ENCODE measurements around the gene PM20D1.

PM20D1 gene

GRCh38 chr1:205804605-205805004, 45.3 kb downstream of the PM20D1 start:
- peaks cover 2% of the 10 kb centered on the region; the same call in 1 of the 2 replicates for H3K36me3 ChIP-seq (ENCODE audit: insufficient read depth, low read length)
- no peak overlapping the region for H3K4me3 ChIP-seq (ENCODE audit: low read depth, low read length)
- H3K4me1 ChIP-seq (ENCODE audit: control insufficient read depth, insufficient read depth, low read length, unreplicated experiment): peaks cover 12% of the 10 kb centered on the region
- H3K79me2 ChIP-seq (ENCODE audit: control insufficient read depth, insufficient read depth, low read length, unreplicated experiment): peaks cover 26% of the 10 kb centered on the region
- H3K27me3 ChIP-seq (ENCODE audit: insufficient read depth, low read length): no peaks in the 10 kb centered on the region
- H3K27ac ChIP-seq (ENCODE audit: low read depth, low read length): no peak overlapping the region
- no peak overlapping the region for H2AFZ ChIP-seq (ENCODE audit: low read length, unreplicated experiment)

GRCh38 chr1:205803986-205804385, 45.9 kb downstream of the PM20D1 start:
- Histone ChIP-seq H3K27ac (ENCODE audit: low read depth, low read length) (no peak overlapping the region), H3K79me2 (ENCODE audit: control insufficient read depth, insufficient read depth, low read length, unreplicated experiment) (peaks cover 20% of the 10 kb centered on the region), H3K27me3 (ENCODE audit: insufficient read depth, low read length) (no peaks in the 10 kb centered on the region), H3K4me1 (ENCODE audit: control insufficient read depth, insufficient read depth, low read length, unreplicated experiment) (peaks cover 9% of the 10 kb centered on the region), H3K4me3 (ENCODE audit: low read depth, low read length) (no peak overlapping the region), H3K36me3 (ENCODE audit: insufficient read depth, low read length) (no peaks in the 10 kb centered on the region; the same call in 1 of the 2 replicates), H2AFZ (ENCODE audit: low read length, unreplicated experiment) (no peak overlapping the region)

GRCh38 chr1:205802060-205802459, 47.9 kb downstream of the PM20D1 start:
- Histone ChIP-seq H2AFZ (ENCODE audit: low read length, unreplicated experiment) (no peak overlapping the region), H3K4me1 (ENCODE audit: control insufficient read depth, insufficient read depth, low read length, unreplicated experiment) (peaks cover 9% of the 10 kb centered on the region), H3K27me3 (ENCODE audit: insufficient read depth, low read length) (no peaks in the 10 kb centered on the region), H3K27ac (ENCODE audit: low read depth, low read length) (no peak overlapping the region), H3K36me3 (ENCODE audit: insufficient read depth, low read length) (no peaks in the 10 kb centered on the region; the same call in 1 of the 2 replicates), H3K79me2 (ENCODE audit: control insufficient read depth, insufficient read depth, low read length, unreplicated experiment) (peaks cover 12% of the 10 kb centered on the region), H3K4me3 (ENCODE audit: low read depth, low read length) (no peak overlapping the region)

- no peak overlapping the region for H3K4me3 ChIP-seq (ENCODE audit: low read depth, low read length)
- no peak overlapping the region for H3K27ac ChIP-seq (ENCODE audit: low read depth, low read length)
- H3K36me3 ChIP-seq (ENCODE audit: insufficient read depth, low read length): no peaks in the 10 kb centered on the region
- H3K4me1 ChIP-seq (ENCODE audit: control insufficient read depth, insufficient read depth, low read length, unreplicated experiment): peaks cover 9% of the 10 kb centered on the region
- no peak overlapping the region for H2AFZ ChIP-seq (ENCODE audit: low read length, unreplicated experiment)
- no peaks in the 10 kb centered on the region for H3K27me3 ChIP-seq (ENCODE audit: insufficient read depth, low read length)
- peaks cover 9% of the 10 kb centered on the region for H3K79me2 ChIP-seq (ENCODE audit: control insufficient read depth, insufficient read depth, low read length, unreplicated experiment)
These were observed 48.8 kb downstream of the PM20D1 start for GRCh38 chr1:205800981-205801703.

GRCh38 chr1:205800427-205800826, 49.5 kb downstream of the PM20D1 start:
- Histone ChIP-seq H3K27ac (ENCODE audit: low read depth, low read length) (no peak overlapping the region), H3K36me3 (ENCODE audit: insufficient read depth, low read length) (no peaks in the 10 kb centered on the region), H3K4me3 (ENCODE audit: low read depth, low read length) (no peak overlapping the region), H3K27me3 (ENCODE audit: insufficient read depth, low read length) (no peaks in the 10 kb centered on the region), H2AFZ (ENCODE audit: low read length, unreplicated experiment) (no peak overlapping the region), H3K79me2 (ENCODE audit: control insufficient read depth, insufficient read depth, low read length, unreplicated experiment) (peaks cover 9% of the 10 kb centered on the region), H3K4me1 (ENCODE audit: control insufficient read depth, insufficient read depth, low read length, unreplicated experiment) (peaks cover 4% of the 10 kb centered on the region)

GRCh38 chr1:205798577-205798976, 51.4 kb downstream of the PM20D1 start:
- Histone ChIP-seq H3K27ac (ENCODE audit: low read depth, low read length) (no peak overlapping the region), H3K36me3 (ENCODE audit: insufficient read depth, low read length) (no peaks in the 10 kb centered on the region), H3K4me1 (ENCODE audit: control insufficient read depth, insufficient read depth, low read length, unreplicated experiment) (no peaks in the 10 kb centered on the region)

GRCh38 chr1:205797168-205797567, 52.8 kb downstream of the PM20D1 start:
- no peaks in the 10 kb centered on the region for H3K27me3 ChIP-seq (ENCODE audit: insufficient read depth, low read length)
- no peaks in the 10 kb centered on the region for H3K36me3 ChIP-seq (ENCODE audit: insufficient read depth, low read length)
- H3K4me3 ChIP-seq (ENCODE audit: low read depth, low read length): no peak overlapping the region
- no peak overlapping the region for H2AFZ ChIP-seq (ENCODE audit: low read length, unreplicated experiment)
- H3K79me2 ChIP-seq (ENCODE audit: control insufficient read depth, insufficient read depth, low read length, unreplicated experiment): no peaks in the 10 kb centered on the region
- H3K27ac ChIP-seq (ENCODE audit: low read depth, low read length): no peak overlapping the region
- H3K4me1 ChIP-seq (ENCODE audit: control insufficient read depth, insufficient read depth, low read length, unreplicated experiment): no peaks in the 10 kb centered on the region

More at GRCh38 chr1:205798577-205798976, 51.4 kb downstream of the PM20D1 start:
- H3K27me3 ChIP-seq (ENCODE audit: insufficient read depth, low read length): no peaks in the 10 kb centered on the region
- no peak overlapping the region for H2AFZ ChIP-seq (ENCODE audit: low read length, unreplicated experiment)
- H3K79me2 ChIP-seq (ENCODE audit: control insufficient read depth, insufficient read depth, low read length, unreplicated experiment): no peaks in the 10 kb centered on the region
- H3K4me3 ChIP-seq (ENCODE audit: low read depth, low read length): no peak overlapping the region

- Histone ChIP-seq H3K36me3 (ENCODE audit: insufficient read depth, low read length) (no peaks in the 10 kb centered on the region; the same call in 1 of the 2 replicates), H2AFZ (ENCODE audit: low read length, unreplicated experiment) (no peak overlapping the region), H3K79me2 (ENCODE audit: control insufficient read depth, insufficient read depth, low read length, unreplicated experiment) (no peaks in the 10 kb centered on the region), H3K27ac (ENCODE audit: low read depth, low read length) (no peak overlapping the region), H3K4me3 (ENCODE audit: low read depth, low read length) (no peak overlapping the region), H3K27me3 (ENCODE audit: insufficient read depth, low read length) (no peaks in the 10 kb centered on the region), H3K4me1 (ENCODE audit: control insufficient read depth, insufficient read depth, low read length, unreplicated experiment) (no peaks in the 10 kb centered on the region)
These were observed 55.8 kb downstream of the PM20D1 start for GRCh38 chr1:205794011-205794730.

- Histone ChIP-seq H3K36me3 (ENCODE audit: insufficient read depth, low read length) (no peaks in the 10 kb centered on the region; the same call in 1 of the 2 replicates), H3K27me3 (ENCODE audit: insufficient read depth, low read length) (no peaks in the 10 kb centered on the region), H3K79me2 (ENCODE audit: control insufficient read depth, insufficient read depth, low read length, unreplicated experiment) (no peaks in the 10 kb centered on the region), H3K27ac (ENCODE audit: low read depth, low read length) (no peak overlapping the region), H3K4me3 (ENCODE audit: low read depth, low read length) (no peak overlapping the region), H2AFZ (ENCODE audit: low read length, unreplicated experiment) (no peak overlapping the region), H3K4me1 (ENCODE audit: control insufficient read depth, insufficient read depth, low read length, unreplicated experiment) (no peaks in the 10 kb centered on the region)
These were observed 56.8 kb downstream of the PM20D1 start for GRCh38 chr1:205792961-205793673.

GRCh38 chr1:205792481-205792881, 57.5 kb downstream of the PM20D1 start:
- Histone ChIP-seq H3K27ac (ENCODE audit: low read depth, low read length) (no peak overlapping the region), H2AFZ (ENCODE audit: low read length, unreplicated experiment) (no peak overlapping the region), H3K36me3 (ENCODE audit: insufficient read depth, low read length) (no peaks in the 10 kb centered on the region; the same call in 1 of the 2 replicates), H3K79me2 (ENCODE audit: control insufficient read depth, insufficient read depth, low read length, unreplicated experiment) (no peaks in the 10 kb centered on the region), H3K27me3 (ENCODE audit: insufficient read depth, low read length) (no peaks in the 10 kb centered on the region), H3K4me3 (ENCODE audit: low read depth, low read length) (no peak overlapping the region), H3K4me1 (ENCODE audit: control insufficient read depth, insufficient read depth, low read length, unreplicated experiment) (no peaks in the 10 kb centered on the region)

Data from ACC112 (cell line).